ENCODE results near the gene INPP4B.

DNA sequence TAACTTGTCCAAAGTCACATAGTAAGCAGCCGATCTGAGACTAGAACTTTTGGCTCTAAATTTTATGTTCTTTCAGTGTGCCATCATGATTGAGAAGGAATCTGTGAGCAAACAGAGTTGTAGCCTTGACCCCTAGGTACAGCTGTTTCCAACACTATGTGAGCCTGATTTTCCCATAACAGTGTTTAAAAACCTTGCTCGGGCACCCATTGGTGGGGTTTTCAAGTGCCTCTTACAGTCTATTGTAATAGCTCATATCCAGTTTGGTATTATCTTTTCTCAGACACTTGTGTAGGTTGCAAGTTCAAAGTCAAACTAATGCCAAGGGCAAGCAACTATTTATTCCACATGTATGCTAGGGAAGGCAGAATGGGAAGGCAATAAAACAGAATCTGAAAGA, 467.9 kb downstream of the INPP4B start:
- TF ChIP-seq POLR2A (IDR thresholded peaks at IDR 0.05): no peak
- TF ChIP-seq, protein P1, sequence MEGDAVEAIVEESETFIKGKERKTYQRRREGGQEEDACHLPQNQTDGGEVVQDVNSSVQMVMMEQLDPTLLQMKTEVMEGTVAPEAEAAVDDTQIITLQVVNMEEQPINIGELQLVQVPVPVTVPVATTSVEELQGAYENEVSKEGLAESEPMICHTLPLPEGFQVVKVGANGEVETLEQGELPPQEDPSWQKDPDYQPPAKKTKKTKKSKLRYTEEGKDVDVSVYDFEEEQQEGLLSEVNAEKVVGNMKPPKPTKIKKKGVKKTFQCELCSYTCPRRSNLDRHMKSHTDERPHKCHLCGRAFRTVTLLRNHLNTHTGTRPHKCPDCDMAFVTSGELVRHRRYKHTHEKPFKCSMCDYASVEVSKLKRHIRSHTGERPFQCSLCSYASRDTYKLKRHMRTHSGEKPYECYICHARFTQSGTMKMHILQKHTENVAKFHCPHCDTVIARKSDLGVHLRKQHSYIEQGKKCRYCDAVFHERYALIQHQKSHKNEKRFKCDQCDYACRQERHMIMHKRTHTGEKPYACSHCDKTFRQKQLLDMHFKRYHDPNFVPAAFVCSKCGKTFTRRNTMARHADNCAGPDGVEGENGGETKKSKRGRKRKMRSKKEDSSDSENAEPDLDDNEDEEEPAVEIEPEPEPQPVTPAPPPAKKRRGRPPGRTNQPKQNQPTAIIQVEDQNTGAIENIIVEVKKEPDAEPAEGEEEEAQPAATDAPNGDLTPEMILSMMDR (IDR thresholded peaks at IDR 0.05): no peak

Measured in breast epithelium (tissue), 3 donors.